Suprapubic skin (tissue), 4 donors: Measurements from ENCODE around the gene ITPRID1.

Source experiments
- CTCF ChIP-seq, 2 donors: fragments of 200-600 bp in 1 of 2; fragments of 450-650 bp in 1 of 2; sonication (generic) in 1 of 2; IDR thresholded peaks; one replicate each; pipeline ENCODE4 v1.5.1; 2016 to 2019; ENCODE audit warnings: antibody characterized with exemption in 2 of 2, mild to moderate bottlenecking in 1 of 2, moderate library complexity in 1 of 2
- EP300 ChIP-seq: sonication (generic); formaldehyde crosslinking; IDR thresholded peaks from one replicate; pipeline ENCODE4 v1.6.1; 2017; ENCODE audit warnings: antibody characterized with exemption
- POLR2A ChIP-seq, 2 donors: fragments of 450-650 bp; IDR thresholded peaks; one replicate each; pipeline ENCODE4 v1.6.1; 2017; ENCODE audit warnings: antibody characterized with exemption in 2 of 2, mild to moderate bottlenecking in 2 of 2, moderate library complexity in 2 of 2
- POLR2AphosphoS5 ChIP-seq, 3 donors: sonication (generic); formaldehyde crosslinking; IDR thresholded peaks; one replicate each; pipeline ENCODE4 v1.6.1; 2017; ENCODE audit warnings: antibody characterized with exemption in 3 of 3

- TF ChIP-seq CTCF (IDR thresholded peaks at IDR 0.05) (no peak), POLR2A (IDR thresholded peaks at IDR 0.05) (no peak), EP300 (no peak), POLR2AphosphoS5 (IDR thresholded peaks at IDR 0.05) (no peak)
These were observed 135.0 kb downstream of the ITPRID1 start for GRCh38 chr7:31648880-31649279.
